Gastroesophageal sphincter (tissue), 3 donors: ENCODE data around the gene DMC1.

ENCODE experiments used
- POLR2A ChIP-seq, 2 donors: fragments of 450-650 bp; IDR thresholded peaks; one replicate each; pipeline ENCODE4 v1.6.1; 2017; ENCODE audit warnings: antibody characterized with exemption in 2 of 2, mild to moderate bottlenecking in 2 of 2, moderate library complexity in 1 of 2
- TF ChIP-seq, protein P1 (sequence below), 4 experiments: fragments of 200-600 bp in 2 of 4; fragments of 450-650 bp in 2 of 4; sonication (generic) in 1 of 4; IDR thresholded peaks; one replicate each; pipeline ENCODE4 v1.5.1; 2017 to 2019; ENCODE audit warnings: antibody characterized with exemption in 4 of 4, mild to moderate bottlenecking in 2 of 4, moderate library complexity in 2 of 4

DNA sequence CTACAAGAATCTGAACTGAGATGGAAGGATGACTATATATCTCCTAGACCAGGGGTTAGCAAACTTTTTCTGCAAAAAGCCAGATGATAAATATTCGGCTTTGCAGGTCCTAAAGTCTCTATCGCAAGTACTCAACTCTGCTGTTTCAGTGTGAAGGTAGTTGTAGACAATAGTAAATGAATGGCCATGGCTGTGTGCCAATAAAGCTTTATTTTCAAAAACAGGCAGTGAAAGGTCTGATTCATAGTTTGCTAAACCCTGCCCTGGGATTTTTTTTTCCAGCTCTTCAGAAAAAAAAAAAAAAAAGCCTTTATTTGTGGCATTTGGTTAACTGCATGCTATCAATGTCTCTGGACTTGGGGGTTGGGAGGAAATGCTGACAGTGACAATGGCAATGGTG lies 48.7 kb upstream of the DMC1 start:
- no peak for TF ChIP-seq POLR2A (IDR thresholded peaks at IDR 0.05)
- TF ChIP-seq, protein P1, sequence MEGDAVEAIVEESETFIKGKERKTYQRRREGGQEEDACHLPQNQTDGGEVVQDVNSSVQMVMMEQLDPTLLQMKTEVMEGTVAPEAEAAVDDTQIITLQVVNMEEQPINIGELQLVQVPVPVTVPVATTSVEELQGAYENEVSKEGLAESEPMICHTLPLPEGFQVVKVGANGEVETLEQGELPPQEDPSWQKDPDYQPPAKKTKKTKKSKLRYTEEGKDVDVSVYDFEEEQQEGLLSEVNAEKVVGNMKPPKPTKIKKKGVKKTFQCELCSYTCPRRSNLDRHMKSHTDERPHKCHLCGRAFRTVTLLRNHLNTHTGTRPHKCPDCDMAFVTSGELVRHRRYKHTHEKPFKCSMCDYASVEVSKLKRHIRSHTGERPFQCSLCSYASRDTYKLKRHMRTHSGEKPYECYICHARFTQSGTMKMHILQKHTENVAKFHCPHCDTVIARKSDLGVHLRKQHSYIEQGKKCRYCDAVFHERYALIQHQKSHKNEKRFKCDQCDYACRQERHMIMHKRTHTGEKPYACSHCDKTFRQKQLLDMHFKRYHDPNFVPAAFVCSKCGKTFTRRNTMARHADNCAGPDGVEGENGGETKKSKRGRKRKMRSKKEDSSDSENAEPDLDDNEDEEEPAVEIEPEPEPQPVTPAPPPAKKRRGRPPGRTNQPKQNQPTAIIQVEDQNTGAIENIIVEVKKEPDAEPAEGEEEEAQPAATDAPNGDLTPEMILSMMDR (IDR thresholded peaks at IDR 0.05), result no peak
